Esophagus mucosa (tissue), 1 donor: ENCODE measurements around the gene TRPM5. TPM values are rescaled to one million over a fixed set of nuclear protein-coding genes. Genes with fewer than 3 reads are reported as not detected.
"Not testable (repeated sequence)": the region's sequence is repeated elsewhere in the genome, so short reads cannot be mapped to it uniquely, and the experiment has no call there.

Source experiments
- ATAC-seq: fragments of 200-7000 bp; cut with Tn5 transposase; one replicate; pipeline ENCODE4 v1.9.1; 2020
- total RNA-seq: library from RNA; stranded (reverse); gene quantifications from one replicate; pipeline ENCODE4 v1.2.4, GENCODE V29; 2023
- donor health status: DM: yes; HTN: yes; CAD: no.

TRPM5 gene, protein sequence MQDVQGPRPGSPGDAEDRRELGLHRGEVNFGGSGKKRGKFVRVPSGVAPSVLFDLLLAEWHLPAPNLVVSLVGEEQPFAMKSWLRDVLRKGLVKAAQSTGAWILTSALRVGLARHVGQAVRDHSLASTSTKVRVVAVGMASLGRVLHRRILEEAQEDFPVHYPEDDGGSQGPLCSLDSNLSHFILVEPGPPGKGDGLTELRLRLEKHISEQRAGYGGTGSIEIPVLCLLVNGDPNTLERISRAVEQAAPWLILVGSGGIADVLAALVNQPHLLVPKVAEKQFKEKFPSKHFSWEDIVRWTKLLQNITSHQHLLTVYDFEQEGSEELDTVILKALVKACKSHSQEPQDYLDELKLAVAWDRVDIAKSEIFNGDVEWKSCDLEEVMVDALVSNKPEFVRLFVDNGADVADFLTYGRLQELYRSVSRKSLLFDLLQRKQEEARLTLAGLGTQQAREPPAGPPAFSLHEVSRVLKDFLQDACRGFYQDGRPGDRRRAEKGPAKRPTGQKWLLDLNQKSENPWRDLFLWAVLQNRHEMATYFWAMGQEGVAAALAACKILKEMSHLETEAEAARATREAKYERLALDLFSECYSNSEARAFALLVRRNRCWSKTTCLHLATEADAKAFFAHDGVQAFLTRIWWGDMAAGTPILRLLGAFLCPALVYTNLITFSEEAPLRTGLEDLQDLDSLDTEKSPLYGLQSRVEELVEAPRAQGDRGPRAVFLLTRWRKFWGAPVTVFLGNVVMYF (N-terminal part only)
- not detected for total RNA-seq

DNA sequence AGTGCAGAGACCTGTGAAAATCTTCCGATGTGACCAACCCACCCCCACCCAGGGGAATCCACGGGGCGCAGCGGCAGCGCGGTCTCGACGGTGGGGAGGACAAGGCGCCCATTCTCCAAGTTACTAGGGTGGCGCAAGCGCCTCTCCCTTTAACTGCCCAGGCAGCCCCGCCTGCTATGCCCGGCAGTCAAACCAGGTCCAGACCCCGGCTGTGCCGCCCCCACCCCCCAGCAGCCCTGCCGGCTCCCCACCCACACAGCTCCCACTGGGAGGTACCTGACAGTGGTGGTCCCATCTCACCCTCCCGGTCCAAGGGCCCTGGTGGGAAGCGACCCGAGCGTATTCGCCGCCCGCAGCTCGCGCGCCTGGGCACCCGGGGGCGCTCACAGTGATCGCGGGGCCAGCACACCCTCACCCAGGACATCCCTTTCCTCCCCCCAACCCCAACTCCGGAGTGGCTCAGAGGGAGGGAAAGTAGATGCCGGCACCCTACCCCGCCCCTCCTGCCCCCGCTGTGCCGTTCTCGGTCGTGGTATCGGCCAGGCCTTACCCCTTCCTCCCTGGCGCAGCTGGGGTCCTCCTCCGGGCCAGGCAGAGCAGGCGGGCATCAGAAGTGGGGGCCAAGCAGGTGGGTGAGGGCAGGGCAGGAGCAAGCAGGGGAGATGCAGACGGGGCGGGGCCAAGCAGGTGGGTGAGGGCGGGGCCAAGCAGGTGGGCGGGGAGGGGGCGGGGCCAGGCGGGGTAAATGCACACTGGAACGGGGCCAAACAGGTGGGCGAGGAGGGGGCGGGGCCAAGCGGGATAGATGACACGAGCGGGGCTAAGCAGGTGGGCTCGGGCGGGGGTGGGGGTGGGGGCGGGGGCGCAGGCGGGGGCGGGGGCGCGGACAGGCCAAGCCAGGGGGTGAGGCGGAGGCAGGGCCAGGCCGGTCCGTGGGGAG, at the start of gene TRPM5:
Gene TRPM5 (minus strand): TSS at position 634 of the 940 bp plus-strand sequence. CDS start 21,478 bp downstream, outside the sequence.
- ATAC-seq, result peak; percentile 22

- no peak for ATAC-seq
These were observed 44.8 kb upstream of the TRPM5 start for GRCh38 chr11:2489083-2489482.

DNA sequence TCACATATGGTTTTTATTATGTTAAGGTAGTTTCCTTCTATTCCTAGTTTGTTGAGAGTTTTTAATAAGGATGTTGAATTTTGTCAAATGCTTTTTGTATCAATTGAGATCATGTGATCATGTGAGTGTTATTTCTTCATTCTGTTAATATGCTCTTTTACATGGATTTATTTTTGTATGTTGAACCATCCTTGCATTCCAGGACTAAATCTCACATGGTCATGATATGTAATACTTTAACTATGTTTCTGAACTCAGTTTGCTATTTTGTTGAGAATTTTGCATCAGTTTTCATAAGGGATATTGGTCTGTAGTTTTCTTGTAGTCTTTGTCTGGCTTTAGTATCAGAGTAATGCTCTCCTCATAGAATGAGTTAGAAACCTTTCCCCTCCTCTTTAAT, 43.7 kb upstream of the TRPM5 start:
- no peak for ATAC-seq

- ATAC-seq, result no peak
These were observed 40.3 kb upstream of the TRPM5 start for GRCh38 chr11:2484576-2485125.

DNA sequence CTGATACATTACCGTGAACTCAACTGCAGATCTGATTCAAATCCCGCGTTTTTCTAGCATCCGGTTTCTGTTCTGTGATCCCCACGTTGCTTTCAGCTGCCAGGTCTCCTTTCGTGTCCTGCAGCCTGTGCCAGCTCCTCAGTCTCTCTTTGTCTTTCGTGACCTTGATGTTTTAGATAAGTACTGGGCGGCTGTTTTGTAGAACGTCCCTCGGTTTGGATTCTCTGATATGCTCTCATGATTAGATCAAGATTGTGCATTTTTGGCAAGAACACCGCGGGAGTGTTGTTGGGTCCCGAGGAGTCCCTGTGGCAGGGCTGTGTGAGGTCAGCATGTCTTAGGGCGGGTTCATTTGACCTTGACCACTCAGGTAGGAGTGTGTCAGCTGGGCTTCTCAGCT, 39.1 kb upstream of the TRPM5 start:
- ATAC-seq, result no peak

GRCh38 chr11:2482745-2483144, 38.4 kb upstream of the TRPM5 start:
- ATAC-seq, result no peak

- ATAC-seq, result no peak
These were observed 37.9 kb upstream of the TRPM5 start for GRCh38 chr11:2482204-2482603.

- peak; percentile 98 for ATAC-seq
These were observed 36.9 kb upstream of the TRPM5 start for GRCh38 chr11:2481253-2481652.

DNA sequence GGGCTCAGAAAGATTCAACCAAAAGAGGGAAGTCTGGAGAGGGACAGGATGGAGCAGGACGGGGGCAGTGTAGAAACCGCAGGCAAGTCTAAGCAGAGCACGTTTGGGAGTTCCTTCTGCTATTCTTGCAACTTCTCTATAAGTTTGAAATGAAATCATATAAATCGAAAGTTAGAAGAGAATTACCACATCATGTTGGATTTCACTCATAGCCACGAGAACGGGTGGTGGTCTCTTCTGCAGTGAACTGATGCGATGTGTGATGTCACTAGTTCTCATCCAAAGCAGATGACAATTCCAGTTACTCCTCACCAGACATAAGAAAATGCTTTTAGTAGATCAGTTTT, 36.5 kb upstream of the TRPM5 start:
- ATAC-seq, result peak; percentile 66

DNA sequence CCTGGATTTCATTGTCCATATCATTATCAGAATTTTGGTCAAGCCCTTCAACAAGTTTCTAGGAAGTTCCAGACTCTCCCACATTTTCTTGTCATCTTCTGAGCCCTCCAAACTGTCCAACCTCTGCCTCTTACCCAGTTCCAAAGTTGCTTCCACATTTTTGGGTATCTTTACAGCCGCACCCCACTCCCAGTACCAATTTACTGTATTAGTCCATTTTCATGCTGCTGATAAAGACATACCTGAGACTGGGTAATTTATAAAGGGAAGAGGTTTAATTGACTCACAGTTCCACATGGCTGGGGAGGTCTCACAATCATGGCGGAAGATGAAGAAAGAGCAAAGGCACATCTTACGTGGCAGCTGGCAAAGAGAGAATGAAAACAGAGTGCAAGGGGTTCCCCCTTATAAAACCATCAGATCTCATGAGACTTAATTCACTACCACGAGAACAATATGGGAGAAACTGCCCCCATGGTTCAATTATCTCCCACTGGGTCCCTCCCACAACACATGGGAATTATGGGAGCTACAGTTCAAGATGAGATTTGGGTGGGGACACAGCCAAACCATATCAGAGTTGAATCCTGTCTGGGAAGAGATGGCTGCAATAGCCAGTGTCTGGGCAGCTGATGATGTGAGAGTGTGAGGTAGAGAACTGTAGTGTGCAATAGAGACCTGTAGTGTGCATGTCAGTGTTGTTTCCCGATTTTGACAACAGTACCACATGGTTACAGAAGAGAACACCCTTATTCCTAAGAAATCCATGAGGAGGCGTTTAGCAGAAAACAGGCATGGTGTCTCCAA, 36.0 kb upstream of the TRPM5 start:
- not testable (repeated sequence) for ATAC-seq

- no peak for ATAC-seq
These were observed 33.6 kb upstream of the TRPM5 start for GRCh38 chr11:2477936-2478335.

GRCh38 chr11:2477254-2477653, 32.9 kb upstream of the TRPM5 start:
- no peak for ATAC-seq

DNA sequence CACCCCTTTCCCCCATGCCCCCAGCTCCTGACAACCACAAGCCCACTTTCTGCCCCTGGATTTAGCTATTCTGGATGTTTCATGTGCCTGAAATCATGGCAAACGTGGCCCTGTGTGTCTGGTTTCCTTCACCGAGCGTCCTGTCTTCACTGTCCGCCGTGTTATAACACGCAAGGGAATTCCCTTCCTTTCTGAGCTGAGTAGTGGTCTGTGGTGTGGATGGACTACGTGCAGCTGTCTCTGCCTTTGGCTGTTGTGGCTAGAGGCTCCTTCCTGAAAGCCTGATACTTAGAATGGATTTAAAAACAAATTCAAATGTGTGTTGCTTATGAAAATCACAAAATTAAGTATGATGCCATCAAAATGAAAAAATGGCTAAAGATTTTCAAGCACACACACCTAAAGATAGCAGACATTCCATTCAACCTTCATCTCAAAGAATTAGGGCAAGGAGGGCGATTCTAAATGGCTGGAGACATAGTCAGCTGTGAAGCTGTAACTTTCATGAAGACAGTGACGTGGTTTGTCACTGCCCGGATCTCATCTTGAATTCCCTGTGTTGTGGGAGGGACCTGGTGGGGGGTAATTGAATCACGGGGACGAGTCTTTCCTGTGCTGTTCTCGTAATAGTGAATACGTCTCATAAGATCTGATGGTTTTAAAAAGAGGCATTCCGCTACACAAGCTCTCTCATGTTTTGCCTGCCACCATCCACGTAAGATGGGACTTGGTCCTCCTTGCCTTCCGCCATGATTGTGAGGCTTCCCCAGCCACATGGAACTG, 31.0 kb upstream of the TRPM5 start:
- ATAC-seq, result no peak

DNA sequence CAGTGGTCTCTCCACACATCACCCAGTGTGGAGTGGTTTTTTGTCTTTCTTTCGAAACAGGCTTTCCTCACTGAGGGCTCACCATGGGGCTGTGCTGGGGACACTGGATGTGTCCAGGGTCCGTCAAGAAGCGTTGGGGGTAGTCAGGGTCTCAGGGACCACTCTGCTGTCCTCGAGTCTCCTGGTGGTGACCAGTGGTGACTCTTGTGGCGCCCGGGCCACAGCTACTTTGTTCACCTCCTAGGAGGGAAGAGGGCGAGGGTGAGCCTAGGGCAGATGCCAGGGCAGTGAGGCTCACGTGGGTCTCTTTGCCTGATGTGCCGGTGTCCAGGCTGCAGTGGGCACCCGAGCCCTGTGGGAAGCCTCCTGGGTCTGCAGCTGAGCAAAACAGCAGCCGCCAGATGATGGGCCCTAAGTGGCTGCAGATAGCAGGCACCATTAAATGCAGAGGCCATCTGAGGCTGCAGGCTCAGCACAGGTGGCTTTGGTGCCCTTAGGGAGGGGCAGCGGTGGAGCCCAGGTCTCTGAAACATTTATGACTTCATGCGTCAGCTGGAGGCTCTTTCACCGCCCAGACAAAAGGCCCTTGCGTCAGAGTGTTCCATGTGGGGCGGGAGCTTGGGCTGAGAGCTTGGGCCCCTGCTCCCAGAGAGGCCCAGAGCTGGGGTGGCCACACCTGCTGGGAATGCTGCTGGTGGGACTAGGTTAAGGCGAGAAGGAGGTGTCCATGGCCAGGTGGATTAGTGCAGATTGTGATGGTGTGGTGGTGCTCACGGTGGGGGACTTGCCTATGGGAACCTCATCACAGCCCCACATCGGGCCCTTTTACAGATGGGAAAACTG, 30.0 kb upstream of the TRPM5 start:
- ATAC-seq, result no peak

- ATAC-seq, result no peak
These were observed 29.2 kb upstream of the TRPM5 start for GRCh38 chr11:2473361-2474058.

DNA sequence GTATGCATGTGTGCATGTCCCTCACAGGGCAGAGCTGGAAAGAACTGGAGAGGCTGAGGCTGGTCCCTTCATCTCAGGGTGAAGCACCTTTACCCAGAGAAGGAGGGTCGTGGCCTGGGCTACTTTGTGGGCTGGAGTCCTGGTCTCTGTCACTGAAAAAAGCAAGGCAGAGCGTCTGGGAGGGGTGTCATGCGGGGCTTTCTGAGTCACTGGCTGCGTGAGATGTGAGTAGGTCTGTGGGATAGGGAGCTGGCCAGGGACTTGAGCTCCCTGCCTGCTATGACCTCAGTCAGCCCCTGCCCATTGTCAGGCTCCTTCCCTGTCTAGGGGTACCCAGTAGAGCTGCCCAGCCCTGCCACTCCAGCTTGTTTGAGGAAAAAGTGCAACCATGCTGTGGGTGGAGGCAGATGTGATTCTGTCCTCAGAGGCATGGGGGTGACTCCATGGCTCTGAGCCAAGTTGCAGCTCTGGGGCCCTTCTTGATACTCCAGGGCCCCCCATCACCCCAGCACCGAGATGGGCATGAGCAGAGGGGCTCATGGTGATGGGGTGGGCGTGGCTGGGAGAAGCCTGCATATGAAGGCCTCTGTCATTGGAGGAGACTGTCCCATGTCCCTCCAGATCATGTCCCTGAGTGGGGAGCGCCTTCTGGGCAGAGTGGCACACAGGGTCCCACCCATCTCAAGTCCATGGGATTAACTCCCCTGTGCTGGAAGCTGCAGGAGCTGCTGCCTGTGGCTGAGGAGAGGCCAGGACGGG, 28.3 kb upstream of the TRPM5 start:
- ATAC-seq, result no peak

- peak; percentile 11 for ATAC-seq
These were observed 27.4 kb upstream of the TRPM5 start for GRCh38 chr11:2471804-2472096.

GRCh38 chr11:2471048-2471803, 26.9 kb upstream of the TRPM5 start:
- no peak for ATAC-seq
